Nucleus accumbens (tissue), 56 donors: ENCODE data around the gene CEBPE.
A peak's percentile ranks its signal among the peaks of the same experiment; 100 is the strongest.

ENCODE experiments used
- DNase-seq, 56 donors: peaks; one replicate each; lab custom pipeline; 2025; lab: John Stamatoyannopoulos, UW

Gene CEBPE

DNA sequence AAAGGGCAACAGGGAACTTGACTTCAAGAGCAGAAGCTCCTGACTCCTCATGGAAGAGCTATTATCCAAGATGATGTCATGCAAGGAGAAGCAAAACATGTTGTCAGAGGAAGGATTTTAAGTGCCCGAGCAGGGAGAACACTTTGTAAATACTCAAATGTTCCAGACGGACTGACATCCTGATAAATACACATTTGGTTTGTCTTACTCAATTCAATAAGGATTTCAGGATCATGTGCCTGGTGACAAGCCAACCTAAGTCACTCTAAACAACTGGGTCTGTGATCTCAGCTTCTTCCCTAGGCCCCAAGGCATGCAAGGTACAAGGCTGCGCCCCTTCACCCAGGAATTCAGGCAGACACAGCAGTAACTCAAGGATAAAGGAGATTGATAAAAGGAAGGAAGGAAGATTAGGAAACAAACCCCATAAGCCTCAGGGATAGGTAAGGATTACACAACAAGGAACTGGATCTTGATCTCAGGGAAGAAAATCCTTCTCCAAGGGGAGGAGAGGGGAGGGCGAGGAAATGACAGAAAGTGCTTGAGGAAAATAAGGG, 26.8 kb upstream of the CEBPE start:
- DNase-seq, result no peak

DNA sequence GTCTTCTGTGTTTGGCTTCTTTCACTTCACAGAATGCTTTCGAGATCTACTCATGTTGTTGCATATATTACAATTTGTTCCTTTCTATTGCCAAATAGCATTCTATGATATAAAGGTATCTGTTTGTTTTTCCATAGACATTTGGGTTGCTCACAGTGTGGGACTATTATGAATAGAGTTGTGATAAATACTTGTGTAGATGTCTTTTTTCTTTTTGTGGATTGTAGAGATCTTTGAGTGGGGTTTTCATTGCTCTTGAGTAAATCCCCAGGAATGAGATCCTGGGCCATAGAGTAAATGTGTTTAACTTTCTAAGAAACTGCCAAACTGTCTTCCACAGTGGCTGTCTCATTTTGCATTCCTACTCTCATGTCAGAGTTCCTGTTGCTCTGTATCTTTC, 24.9 kb upstream of the CEBPE start:
- no peak for DNase-seq

DNA sequence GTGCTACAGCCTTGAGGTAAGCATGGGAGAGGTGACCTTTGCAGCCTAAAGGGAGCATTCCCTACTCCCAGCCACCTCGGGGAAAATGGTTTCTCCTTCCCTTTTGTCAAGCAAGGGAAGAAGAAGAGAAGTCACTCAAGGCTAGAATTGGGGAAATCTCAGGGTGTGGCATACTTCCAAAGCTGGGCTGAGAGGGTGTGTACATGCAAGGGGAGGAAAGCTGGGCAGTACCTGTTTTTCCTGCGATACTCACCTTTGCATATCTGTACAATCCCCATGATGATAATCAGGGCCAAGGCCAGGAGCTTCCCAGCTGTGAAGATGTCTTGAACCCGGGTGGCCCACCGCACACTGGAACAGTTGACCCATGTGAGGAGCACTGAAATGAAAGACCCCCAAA, 23.8 kb upstream of the CEBPE start:
- DNase-seq, result no peak

DNA sequence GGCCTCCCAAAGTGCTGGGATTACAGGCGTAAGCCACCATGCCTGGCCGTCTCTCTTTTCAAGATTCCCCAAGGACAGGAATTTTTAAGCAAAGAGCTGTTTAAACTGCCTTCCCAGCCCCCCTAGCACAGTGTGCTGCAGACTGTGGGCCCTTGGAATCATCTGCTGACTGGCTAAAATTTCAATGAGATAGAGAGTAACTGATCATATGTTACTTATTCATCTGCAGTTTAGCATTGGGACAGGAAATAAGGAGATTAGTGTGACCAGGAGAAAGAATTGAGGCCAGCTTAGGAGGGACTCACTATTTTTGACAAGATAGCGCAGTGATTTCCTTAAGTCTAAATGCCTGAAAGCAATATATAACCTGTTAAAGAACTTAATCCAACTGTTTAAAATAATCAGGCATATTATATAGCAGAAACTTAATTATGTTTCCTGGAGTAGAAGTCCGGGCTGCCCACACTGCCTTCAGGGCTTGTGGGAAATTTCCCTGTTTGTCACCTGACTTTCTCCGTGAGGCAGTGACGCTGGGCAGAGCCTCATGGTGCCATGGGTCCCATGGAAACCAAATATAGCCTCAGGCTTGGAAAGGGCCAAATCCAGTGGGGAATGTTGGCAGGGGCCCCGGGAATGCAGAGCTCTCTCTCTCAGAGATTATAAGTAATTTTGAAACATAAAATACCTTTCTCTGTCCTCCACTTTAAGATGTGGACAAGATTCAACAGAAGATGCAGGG, 22.8 kb upstream of the CEBPE start:
- DNase-seq, result no peak

DNA sequence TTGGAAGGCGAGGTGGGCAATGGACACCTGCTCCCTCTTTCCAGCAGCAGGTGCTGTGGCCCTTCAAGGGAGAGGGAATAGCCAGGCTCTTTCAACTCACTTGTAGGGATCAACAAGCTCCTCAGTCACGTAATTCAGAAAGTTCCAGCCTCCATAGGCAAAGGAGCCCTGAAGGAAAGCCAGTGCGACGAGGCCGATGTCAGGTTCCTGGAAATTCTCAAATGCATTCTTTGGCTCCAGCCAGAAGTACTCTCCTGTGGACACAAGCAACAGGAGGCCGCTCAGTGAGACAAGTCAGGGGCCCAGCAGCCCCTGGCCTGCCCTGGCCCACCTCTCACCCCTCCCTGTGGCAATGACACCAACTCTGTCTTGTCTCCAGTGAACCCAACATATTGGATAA, 21.3 kb upstream of the CEBPE start:
- no peak for DNase-seq

DNA sequence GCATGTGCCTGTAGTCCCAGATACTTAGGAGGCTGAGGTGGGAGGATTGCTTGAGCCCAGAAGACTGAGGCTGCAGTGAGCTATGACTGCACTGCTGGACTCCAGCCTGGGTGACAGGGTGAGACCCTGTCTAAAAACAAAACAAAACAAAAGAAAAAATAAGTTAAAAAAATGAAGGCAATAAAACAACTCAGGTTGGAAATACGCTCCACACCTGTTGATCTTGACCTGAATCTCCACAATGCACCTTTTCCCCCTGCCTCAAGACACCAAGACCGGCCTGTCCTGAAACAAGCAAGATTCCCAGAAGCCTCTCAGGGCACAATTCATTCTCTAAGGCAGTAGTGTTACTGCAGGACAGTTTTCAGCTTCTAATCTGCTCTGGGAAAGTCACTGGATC, 20.8 kb upstream of the CEBPE start:
- no peak for DNase-seq

DNA sequence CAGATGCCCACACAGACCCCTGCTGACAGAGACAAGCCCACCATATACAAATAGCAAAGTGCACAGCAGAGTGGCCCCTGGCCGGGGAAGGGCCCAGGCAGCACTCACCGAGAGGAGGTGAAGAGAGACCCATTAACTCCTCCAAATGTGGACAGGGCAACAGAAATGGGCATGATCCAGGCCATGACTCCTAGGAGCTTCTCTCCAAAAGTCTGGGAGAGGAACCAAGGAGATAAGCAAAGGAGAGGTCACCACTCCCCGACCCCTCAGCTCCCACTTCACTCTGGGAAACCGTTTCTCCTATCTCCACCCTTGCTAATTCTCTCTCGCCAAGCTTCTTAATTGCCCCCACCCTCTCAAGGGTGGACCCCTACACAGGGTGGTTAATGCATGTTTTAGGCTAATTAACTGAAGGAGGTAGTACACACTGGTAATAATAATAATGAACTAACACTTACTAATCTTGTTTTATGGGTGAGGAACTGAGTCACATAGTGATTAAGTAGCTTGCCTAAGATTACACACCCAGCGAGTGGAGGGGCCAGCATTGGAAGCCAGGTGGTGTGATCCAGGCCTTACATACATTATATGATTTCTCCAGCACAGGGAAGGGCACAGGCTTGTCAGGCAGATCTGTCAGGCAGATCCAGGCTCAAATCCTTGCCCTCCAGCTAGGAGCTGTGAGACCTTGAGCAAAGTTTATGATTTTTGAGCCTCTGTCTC, 18.9 kb upstream of the CEBPE start:
- no peak for DNase-seq

DNA sequence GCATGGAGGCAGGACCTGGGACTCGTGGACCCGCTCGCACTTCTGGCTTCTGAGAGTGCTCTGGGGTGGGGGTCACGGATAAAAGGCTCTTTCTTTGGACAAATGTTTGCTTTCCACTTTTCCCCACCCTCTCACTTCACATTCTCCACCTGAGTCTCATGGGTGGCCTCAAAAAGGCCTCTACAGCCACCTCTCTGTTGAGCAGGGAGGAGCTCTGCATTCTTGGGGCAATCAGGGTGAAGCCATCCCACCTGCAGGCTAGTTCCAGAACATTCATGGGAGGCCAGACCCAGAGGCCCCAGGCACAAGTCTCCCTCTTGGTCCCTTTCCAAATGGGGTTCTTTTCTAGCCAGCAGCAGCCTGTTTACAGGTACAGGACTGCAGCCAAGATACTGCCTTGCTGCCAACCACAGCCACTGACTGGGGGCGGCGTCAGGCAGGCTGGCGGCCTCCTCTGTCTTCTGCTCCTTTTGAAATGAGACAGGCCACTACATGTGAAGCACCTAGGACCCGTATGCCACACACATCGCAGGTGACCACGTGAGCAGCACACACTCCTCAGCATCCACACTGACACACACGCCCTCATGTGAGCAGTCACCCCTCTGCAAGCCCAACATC, 18.2 kb upstream of the CEBPE start:
- DNase-seq, result no peak

DNA sequence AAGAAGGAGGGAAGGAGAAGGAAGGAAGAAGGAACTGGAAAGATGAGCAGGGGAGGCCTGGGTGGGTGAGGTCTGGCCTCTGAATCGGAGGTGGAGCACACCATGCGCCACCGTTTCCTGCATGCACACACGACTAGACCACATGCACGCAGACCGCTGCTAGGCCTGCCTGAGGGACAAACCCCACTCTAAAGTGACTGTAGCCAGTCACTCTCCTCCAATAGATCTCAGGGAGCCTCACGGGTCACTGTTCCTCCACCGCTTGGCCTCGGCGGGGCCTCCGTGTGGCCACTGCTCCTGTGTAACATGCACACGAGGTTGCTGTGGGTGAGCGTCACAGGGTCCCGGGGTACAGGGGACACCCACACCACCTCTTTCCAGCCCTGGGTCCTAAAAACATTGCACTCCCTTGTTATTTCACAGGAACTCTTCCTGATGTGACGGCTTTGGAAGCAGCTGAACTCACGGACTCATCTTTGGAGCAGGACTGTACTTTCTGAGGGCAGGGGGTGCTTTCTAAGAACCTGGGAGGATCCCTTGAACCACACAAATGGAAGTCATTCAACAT, 17.6 kb upstream of the CEBPE start:
- DNase-seq, result no peak

DNA sequence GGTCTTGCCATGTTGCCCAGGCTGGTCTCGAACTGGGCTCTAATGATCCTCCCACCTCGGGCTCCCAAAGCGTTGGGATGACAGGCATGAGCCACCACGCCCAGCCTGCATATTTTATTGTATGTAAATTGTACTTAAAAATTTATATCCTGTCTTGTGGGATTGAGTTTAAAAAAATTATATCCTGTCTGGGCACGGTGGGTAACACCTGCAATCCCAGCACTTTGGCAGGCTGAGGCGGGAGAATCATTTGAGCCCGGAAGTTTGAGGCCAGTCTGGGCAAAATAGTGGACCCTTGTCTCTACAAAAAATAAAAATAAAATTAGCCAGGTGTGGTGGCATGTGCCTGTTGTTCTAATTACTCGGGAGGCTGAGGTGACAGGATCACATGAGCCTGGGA, 13.9 kb upstream of the CEBPE start:
- DNase-seq, result no peak

DNA sequence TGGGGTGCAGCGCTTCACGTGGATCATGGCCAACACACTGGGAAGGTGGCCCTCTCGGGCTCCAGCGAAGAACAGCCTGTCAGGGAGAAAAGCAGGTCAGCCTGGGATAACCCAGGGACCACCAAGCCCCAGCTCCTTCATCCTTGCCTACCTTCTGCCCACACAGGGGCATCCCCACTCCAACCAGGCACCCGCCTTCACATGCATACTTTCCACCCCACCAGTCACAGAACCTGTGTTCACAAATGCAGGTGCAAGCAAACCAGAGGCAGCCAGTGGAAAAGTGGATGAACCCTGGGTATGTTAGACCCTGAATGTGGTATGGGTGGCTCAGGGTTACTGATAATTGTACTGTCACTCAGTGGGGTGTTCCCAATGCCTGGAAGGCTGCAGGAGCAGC, 12.4 kb upstream of the CEBPE start:
- DNase-seq, result no peak

DNA sequence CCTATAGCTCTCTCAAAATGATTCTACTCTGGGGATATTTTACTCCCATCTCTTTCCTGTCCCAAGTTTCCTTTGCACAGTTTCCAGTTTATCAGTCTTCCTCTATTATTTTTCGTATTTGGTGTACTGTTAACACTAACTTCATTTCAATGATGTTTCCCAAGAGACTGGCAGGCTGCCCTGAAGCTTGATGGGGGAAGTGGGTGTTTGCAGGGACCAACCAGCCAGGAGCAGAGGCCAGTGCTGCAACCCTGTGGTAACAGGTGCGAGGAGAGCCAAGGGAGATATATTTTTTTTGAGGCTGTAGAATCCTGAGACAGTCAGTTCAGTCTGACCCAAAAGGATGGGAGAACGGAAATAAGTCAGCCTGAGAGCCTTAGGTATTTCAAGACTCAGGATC, 11.8 kb upstream of the CEBPE start:
- peak in 1 of 56 donors; percentile 11 for DNase-seq

DNA sequence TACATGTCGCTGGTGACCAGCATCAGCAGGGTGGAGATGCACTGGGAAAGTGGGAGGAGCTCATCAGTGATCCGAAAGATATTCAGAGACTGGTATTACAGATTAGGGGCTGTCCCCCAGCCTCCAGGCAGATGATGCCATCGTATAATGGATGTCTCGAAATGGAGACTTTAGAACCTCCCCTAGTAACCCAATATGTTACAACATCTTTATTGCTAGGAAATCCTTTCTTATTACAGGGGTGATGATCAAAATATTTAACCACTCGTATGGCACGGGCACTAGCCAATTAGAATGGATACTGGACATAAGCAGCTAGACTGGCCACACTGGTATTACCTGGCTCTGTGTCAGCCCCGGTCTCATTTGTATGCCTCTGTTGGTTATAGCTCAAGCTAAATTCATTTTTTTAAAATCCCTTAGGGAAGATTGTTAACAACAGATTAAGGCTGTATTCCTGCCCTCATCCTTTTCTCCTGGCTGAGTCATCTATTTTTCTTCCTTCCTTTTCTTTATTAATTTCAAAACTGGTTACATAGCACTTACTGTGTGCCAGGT, 10.8 kb upstream of the CEBPE start:
- no peak for DNase-seq

DNA sequence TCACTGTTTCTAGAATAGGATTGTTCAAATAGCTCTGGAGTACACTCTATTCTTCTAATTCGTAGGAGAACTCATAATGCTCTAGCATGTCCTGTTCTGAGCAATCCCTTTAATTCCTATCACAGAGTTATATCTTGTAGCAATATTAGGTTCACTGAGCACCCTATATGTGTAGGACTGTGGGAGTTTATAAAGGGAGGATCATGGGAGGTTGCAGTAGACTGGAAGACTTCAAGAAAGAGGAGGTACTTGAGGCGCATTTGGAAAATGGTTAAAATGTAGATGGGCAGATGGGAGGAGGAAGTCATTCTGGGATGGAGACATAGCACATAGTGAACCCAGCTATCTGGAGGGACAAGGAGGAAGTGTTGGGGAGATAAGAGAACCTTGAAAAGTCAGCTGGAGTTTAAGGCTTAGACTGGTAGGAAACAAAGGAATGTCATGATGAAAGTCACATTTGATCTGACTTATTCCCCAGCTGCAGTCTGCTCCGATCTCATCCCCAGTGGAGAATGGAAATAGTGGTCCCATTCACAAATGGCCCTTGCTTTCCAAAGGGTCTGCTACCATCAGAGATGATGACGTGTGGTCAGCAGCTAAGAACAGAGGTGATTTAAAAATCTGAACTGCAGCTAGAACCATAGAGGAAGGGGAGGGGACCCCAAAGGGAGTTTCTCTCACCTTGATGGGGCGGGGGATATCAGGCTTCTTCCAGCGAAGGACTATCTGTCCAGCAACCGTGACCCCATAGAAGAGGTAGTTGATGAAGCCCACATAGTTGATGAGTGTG, 10.1 kb upstream of the CEBPE start:
- no peak for DNase-seq

DNA sequence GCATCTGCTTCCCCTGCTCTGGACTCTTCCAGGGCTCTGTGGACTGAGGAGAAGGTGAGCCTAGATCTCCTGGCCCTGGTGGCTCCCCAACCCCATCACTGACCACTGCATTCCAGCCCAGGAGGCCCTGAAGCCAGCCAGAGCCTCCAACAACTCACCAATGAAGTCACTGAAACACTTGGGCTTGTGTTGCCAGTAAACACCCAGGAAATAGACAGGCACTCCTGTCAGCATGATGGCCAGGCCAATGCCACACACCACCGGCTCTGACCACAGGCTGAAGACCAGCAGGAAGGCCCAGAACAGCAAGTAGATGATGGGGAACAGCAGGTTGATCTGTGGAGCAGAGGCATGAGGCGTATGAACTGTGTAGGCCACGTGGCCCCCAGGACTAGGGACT, 8.8 kb upstream of the CEBPE start:
- no peak for DNase-seq

DNA sequence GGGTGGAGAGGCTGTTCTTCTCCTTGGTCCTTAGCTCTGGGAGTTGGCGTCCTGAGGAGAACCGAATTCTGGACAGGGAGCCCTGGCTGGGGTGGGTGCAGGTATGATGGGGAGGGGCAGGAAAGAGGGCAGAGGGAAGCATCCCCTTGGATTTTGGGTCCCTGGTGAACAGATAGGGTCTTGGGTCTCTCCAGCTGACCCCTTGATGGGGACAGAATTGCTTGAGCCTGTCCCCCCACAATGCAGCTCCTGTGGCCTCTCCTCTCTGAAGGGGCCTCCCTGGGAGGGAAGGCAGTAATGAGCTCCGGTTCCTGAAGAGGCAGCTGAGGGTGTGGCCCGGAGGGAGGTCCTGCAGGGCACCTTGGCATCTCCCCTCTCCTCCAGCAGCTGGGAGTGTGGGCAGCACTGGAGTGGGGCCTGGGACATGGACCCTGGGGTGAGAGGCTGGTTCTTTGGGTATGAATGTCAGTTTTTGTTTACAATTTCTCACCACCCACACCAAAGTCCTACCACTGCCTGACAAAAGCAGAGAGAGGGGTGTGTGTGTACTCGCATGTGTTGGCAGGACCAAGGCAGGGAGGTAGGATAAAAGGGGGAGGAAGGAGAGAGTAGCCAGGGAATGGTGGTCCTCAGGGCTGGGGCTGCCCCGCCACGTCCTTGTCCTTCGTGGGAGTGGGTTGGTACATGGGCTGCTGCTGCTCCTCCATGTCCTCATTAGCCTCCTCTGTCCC, 7.7 kb upstream of the CEBPE start:
- DNase-seq, result no peak

DNA sequence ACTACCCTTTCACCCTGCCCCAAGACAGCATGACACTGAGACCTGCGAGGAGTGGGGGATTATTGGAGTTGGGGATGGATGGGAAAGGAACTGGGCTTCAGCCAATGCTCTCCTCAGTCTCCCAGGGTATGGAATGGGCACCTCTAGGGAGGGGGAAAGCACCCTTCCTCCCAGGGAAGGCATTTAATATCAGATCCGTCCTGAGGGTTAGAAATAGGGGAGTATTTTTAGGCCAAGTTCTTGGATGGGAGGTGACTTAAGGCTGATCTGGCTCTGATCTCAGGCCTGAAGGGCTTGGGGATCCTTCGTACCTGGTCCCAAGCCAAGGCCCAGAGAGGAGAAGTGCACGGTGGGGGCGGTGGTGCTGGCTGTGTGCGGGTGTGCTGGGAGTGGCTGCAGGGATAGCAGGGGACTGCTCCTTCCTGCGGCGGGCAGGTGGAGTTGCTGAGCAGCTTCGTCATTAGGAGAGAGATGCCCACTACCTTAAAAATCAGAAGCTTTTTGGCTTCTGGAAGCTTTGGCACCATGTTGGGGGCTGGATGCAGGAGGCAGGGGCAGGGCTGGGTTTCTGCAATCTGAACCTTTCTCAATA, 7.0 kb upstream of the CEBPE start:
- no peak for DNase-seq

DNA sequence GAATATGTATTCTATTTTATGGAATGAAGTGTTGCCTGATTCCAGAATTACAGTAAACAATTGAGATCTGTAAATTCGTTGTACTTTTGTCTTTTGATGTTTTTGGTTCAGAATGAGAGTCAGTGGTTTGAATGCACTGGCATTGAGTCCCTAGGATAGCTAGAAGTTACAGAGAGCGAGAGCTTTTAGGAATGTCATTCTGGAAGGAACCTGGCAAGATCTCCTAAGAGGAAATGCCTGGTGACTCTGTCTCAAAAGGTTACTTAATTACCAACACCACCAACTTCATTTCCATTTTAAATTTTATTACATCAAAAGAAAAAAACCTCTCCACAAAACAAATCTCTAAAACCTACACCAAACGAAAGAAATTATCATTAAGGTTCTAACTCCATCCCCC, 6.0 kb upstream of the CEBPE start:
- no peak for DNase-seq

DNA sequence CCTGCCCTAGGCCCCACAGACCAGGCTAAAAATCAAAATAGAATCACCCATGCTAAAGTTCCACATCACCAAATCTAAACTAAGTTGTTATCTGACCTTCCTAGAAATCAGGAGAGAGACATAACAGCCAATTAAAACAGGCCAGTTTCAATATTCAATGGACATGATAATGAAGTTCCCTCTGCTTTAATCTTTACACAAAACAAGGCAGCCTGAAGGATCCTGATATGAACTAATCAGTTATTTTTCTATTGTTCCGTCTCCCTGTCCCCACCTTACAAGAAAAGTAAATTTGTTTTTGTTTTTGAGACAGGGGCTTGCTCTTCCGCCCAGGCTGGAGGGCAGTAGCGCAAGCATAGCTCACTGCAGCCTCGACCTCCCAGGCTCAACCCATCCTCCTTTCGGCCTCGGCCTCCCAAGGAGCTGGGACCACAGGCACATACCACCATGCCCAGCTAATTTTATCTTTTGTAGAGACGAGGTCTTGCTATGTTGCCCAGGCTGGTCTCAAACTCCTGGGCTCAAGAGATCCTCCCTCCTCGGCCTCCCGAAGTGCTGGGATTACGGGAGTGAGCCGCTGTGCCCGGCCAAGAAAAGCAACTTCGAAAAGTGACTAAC, 5.4 kb upstream of the CEBPE start:
- no peak for DNase-seq
